Measurements from ENCODE around the gene FAM20C. TPM values are rescaled to one million over a fixed set of nuclear protein-coding genes. Genes with fewer than 3 reads are reported as not detected.

The FAM20C gene
- total RNA-seq, 1 experiment from 2014 or later: 62.6 TPM

GRCh38 chr7:228610-229009, 36.2 kb downstream of the FAM20C start:
- Histone ChIP-seq H3K4me2 (ENCODE audit: insufficient read depth, insufficient read length, low read length) (no peak overlapping the region), H4K5ac (ENCODE audit: insufficient read length, low read depth, low read length) (no peak overlapping the region), H2BK5ac (ENCODE audit: insufficient read length, low read length) (no peak overlapping the region), H3K4ac (ENCODE audit: low read depth, low read length) (no peak overlapping the region), H3K9ac (ENCODE audit: extremely low read depth, insufficient read length, low read length) (no peak overlapping the region), H2AK5ac (ENCODE audit: insufficient read length, low read length) (no peak overlapping the region), H4K91ac (ENCODE audit: insufficient read length, low read depth, low read length) (no peak overlapping the region), H3K23me2 (ENCODE audit: insufficient read length, low read depth, low read length, poor library complexity, severe bottlenecking) (no peaks in the 10 kb centered on the region), H3K56ac (ENCODE audit: insufficient read length, low read depth, low read length) (no peak overlapping the region), H3K23ac (ENCODE audit: insufficient read length, low read depth, low read length) (no peak overlapping the region), H4K20me1 (ENCODE audit: control insufficient read depth, insufficient read depth, insufficient read length) (no peaks in the 10 kb centered on the region), H3T11ph (ENCODE audit: low read length) (no peak overlapping the region), H2BK120ac (ENCODE audit: low read depth, low read length, poor library complexity, severe bottlenecking) (no peak overlapping the region), H3K79me2 (ENCODE audit: insufficient read depth, low read length) (no peaks in the 10 kb centered on the region), H2BK20ac (ENCODE audit: low read depth, low read length, poor library complexity, severe bottlenecking) (no peak overlapping the region), H3K79me1 (ENCODE audit: insufficient read depth, low read depth, low read length, poor library complexity, severe bottlenecking) (no peaks in the 10 kb centered on the region), H4K8ac (replicated peaks; ENCODE audit: insufficient read length, low read depth, low read length) (no peak overlapping the region), H3K9me3 (ENCODE audit: control insufficient read depth, low read depth, low read length) (no peaks in the 10 kb centered on the region), H2BK12ac (ENCODE audit: insufficient read length, low read depth, low read length) (no peak overlapping the region), H3K18ac (ENCODE audit: insufficient read length, low read depth, low read length) (no peak overlapping the region), H3K27me3 (ENCODE audit: insufficient read depth, low read length) (no peaks in the 10 kb centered on the region), H2BK15ac (ENCODE audit: low read depth, low read length) (no peak overlapping the region), H3K14ac (ENCODE audit: insufficient read depth, low read length) (0 out of 2 replicates have a peak overlapping the region, but pooled peaks have one; percentile 19), H2AFZ (ENCODE audit: low read length) (no peak overlapping the region), H3K4me1 (ENCODE audit: insufficient read depth, low read length) (no peaks in the 10 kb centered on the region), H3K27ac (ENCODE audit: insufficient read length, low read depth, low read length) (no peak overlapping the region)
- no peak for DNase-seq
- TF ChIP-seq, protein P1, sequence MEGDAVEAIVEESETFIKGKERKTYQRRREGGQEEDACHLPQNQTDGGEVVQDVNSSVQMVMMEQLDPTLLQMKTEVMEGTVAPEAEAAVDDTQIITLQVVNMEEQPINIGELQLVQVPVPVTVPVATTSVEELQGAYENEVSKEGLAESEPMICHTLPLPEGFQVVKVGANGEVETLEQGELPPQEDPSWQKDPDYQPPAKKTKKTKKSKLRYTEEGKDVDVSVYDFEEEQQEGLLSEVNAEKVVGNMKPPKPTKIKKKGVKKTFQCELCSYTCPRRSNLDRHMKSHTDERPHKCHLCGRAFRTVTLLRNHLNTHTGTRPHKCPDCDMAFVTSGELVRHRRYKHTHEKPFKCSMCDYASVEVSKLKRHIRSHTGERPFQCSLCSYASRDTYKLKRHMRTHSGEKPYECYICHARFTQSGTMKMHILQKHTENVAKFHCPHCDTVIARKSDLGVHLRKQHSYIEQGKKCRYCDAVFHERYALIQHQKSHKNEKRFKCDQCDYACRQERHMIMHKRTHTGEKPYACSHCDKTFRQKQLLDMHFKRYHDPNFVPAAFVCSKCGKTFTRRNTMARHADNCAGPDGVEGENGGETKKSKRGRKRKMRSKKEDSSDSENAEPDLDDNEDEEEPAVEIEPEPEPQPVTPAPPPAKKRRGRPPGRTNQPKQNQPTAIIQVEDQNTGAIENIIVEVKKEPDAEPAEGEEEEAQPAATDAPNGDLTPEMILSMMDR (conservative IDR thresholded peaks at IDR 0.05): no peak
- Mint-ChIP-seq H3K4me3 (no peak overlapping the region), H3K9me3 (no peaks in the 10 kb centered on the region), H3K27me3 (ENCODE audit: low read depth) (no peaks in the 10 kb centered on the region), H3K36me3 (ENCODE audit: insufficient read depth in 1 of 3, low read depth in 3 of 3) (peaks cover 9 to 20% (median 12%) of the 10 kb centered on the region in 3 experiments), H3K27ac (no peak overlapping the region), H3K4me1 (peaks cover 0 to 3% of the 10 kb centered on the region in 2 experiments; a peak in 1 of 4 replicates)
- no CpG with 5 or more reads among the region's 12 CpGs for WGBS (ENCODE audit: extremely low coverage, insufficient read length, low lambda C conversion rate)
